ENCODE results near the gene HOXC10.

DNA sequence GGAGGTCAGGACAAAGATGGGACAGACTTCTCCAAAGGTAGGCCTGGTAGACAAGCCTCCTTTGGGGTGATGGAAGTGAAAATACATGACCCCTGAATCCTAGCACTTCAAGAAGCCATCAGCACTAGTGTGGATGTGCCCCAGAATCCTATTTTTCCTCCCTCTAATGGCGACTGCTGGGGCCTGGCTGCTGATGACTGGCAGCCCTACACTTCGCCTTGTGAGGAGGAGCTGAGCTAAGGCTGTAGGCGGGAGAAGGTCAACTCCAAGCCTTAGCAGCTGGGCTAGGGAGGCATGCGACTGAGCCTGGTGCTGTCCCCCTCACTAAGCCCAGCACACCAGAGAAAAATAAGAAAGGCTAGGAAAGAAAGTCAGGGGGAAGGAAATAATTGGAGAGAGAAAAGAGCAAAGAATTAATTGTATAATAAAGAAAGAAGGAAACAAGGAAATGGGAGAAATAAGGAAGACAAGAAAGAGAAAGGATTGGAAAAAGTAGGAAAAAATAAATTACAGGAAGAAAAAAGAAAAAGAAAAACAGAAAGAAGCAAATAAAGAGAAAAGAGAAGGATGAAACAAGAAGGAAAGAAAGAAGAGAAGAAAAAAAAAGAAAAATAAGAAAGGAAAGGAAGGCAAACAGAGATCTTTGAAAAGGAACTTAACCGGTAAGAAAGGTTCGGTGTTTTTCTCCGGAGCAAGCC, 4.7 kb upstream of the HOXC10 start:
- TF ChIP-seq CTCF (IDR thresholded peaks at IDR 0.05) (no peak), POLR2AphosphoS5 (IDR thresholded peaks at IDR 0.05) (no peak), POLR2A (IDR thresholded peaks at IDR 0.05) (no peak), EP300 (IDR thresholded peaks at IDR 0.05) (no peak)
